ENCODE data around the gene RFX7. TPM values are rescaled to one million over a fixed set of nuclear protein-coding genes. Genes with fewer than 3 reads are reported as not detected.

Gene RFX7
- total and polyA plus RNA-seq, 2 donors (not counting 1 experiment from before 2014, with no cell fraction given): 5.4 to 6.9 TPM

- no peaks in the 10 kb centered on the region for H3K4me1 ChIP-seq (ENCODE audit: control insufficient read depth, extremely low read depth, insufficient read depth, low read length)
- no peak overlapping the region for H2AFZ ChIP-seq (ENCODE audit: low read length)
- TF ChIP-seq CTCF (conservative IDR thresholded peaks at IDR 0.05 in 1 of 2, IDR thresholded peaks at IDR 0.05 in 1 of 2; ENCODE audit: low read depth in 1 of 2, low read length in 2 of 2): no peak
- TF ChIP-seq EZH2 (IDR thresholded peaks at IDR 0.05; ENCODE audit: low read length, missing control alignments): no peak
- H3K27me3 ChIP-seq (ENCODE audit: control insufficient read depth, insufficient read depth, low read length): no peaks in the 10 kb centered on the region
- no peak for DNase-seq (ENCODE audit: low read depth in 2 of 2)
- H3K36me3 ChIP-seq (ENCODE audit: control insufficient read depth, insufficient read depth, low read length): no peaks in the 10 kb centered on the region
- H3K79me2 ChIP-seq (ENCODE audit: control insufficient read depth, insufficient read depth, low read length): peaks cover 37% of the 10 kb centered on the region
- H3K9ac ChIP-seq (ENCODE audit: insufficient read depth, low read length): no peak overlapping the region
- peaks cover 4% of the 10 kb centered on the region for H4K20me1 ChIP-seq (ENCODE audit: control insufficient read depth, extremely low read depth, insufficient read depth, low read length)
- H3K9me3 ChIP-seq (ENCODE audit: control insufficient read depth, insufficient read depth, low read depth, low read length): no peaks in the 10 kb centered on the region
- no peak overlapping the region for H3K27ac ChIP-seq (ENCODE audit: insufficient read depth, low read length)
- H3K4me3 ChIP-seq (replicated peaks in 1 of 4; ENCODE audit: control extremely low read depth in 1 of 4, insufficient read depth in 1 of 4, low read depth in 3 of 4, low read length in 4 of 4): no peak overlapping the region
- no peak overlapping the region for H3K4me2 ChIP-seq (ENCODE audit: extremely low read depth, insufficient read depth, low read length)
Observed at GRCh38 chr15:56192659-56193442, 50.8 kb downstream of the RFX7 start.

- TF ChIP-seq CTCF (conservative IDR thresholded peaks at IDR 0.05 in 1 of 2, IDR thresholded peaks at IDR 0.05 in 1 of 2; ENCODE audit: low read depth in 1 of 2, low read length in 2 of 2): no peak
- no peak for TF ChIP-seq EZH2 (IDR thresholded peaks at IDR 0.05; ENCODE audit: low read length, missing control alignments)
- no peaks in the 10 kb centered on the region for H3K36me3 ChIP-seq (ENCODE audit: control insufficient read depth, insufficient read depth, low read length)
- no peak overlapping the region for H3K4me3 ChIP-seq (replicated peaks in 1 of 4; ENCODE audit: control extremely low read depth in 1 of 4, insufficient read depth in 1 of 4, low read depth in 3 of 4, low read length in 4 of 4)
- H2AFZ ChIP-seq (ENCODE audit: low read length): no peak overlapping the region
- peaks cover 37% of the 10 kb centered on the region for H3K79me2 ChIP-seq (ENCODE audit: control insufficient read depth, insufficient read depth, low read length)
- H3K4me1 ChIP-seq (ENCODE audit: control insufficient read depth, extremely low read depth, insufficient read depth, low read length): no peaks in the 10 kb centered on the region
- no peak overlapping the region for H3K9ac ChIP-seq (ENCODE audit: insufficient read depth, low read length)
- H3K9me3 ChIP-seq (ENCODE audit: control insufficient read depth, insufficient read depth, low read depth, low read length): no peaks in the 10 kb centered on the region
- no peak for DNase-seq (ENCODE audit: low read depth in 2 of 2)
- no peak overlapping the region for H3K4me2 ChIP-seq (ENCODE audit: extremely low read depth, insufficient read depth, low read length)
- H3K27me3 ChIP-seq (ENCODE audit: control insufficient read depth, insufficient read depth, low read length): no peaks in the 10 kb centered on the region
- H3K27ac ChIP-seq (ENCODE audit: insufficient read depth, low read length): no peak overlapping the region
- peaks cover 4% of the 10 kb centered on the region for H4K20me1 ChIP-seq (ENCODE audit: control insufficient read depth, extremely low read depth, insufficient read depth, low read length)
Observed at GRCh38 chr15:56187665-56188064, 56.0 kb downstream of the RFX7 start.

- no peak overlapping the region for H3K4me2 ChIP-seq (ENCODE audit: extremely low read depth, insufficient read depth, low read length)
- H4K20me1 ChIP-seq (ENCODE audit: control insufficient read depth, extremely low read depth, insufficient read depth, low read length): peaks cover 4% of the 10 kb centered on the region
- H3K9me3 ChIP-seq (ENCODE audit: control insufficient read depth, insufficient read depth, low read depth, low read length): no peaks in the 10 kb centered on the region
- H3K4me1 ChIP-seq (ENCODE audit: control insufficient read depth, extremely low read depth, insufficient read depth, low read length): no peaks in the 10 kb centered on the region
- H3K36me3 ChIP-seq (ENCODE audit: control insufficient read depth, insufficient read depth, low read length): no peaks in the 10 kb centered on the region
- no peak overlapping the region for H2AFZ ChIP-seq (ENCODE audit: low read length)
- H3K79me2 ChIP-seq (ENCODE audit: control insufficient read depth, insufficient read depth, low read length): peaks cover 30% of the 10 kb centered on the region
- H3K4me3 ChIP-seq (replicated peaks in 1 of 4; ENCODE audit: control extremely low read depth in 1 of 4, insufficient read depth in 1 of 4, low read depth in 3 of 4, low read length in 4 of 4): no peak overlapping the region
- H3K27ac ChIP-seq (ENCODE audit: insufficient read depth, low read length): no peak overlapping the region
- DNase-seq (ENCODE audit: low read depth in 2 of 2): no peak
- TF ChIP-seq CTCF (conservative IDR thresholded peaks at IDR 0.05 in 1 of 2, IDR thresholded peaks at IDR 0.05 in 1 of 2; ENCODE audit: low read depth in 1 of 2, low read length in 2 of 2) (no peak), EZH2 (IDR thresholded peaks at IDR 0.05; ENCODE audit: low read length, missing control alignments) (no peak)
- no peak overlapping the region for H3K9ac ChIP-seq (ENCODE audit: insufficient read depth, low read length)
- H3K27me3 ChIP-seq (ENCODE audit: control insufficient read depth, insufficient read depth, low read length): no peaks in the 10 kb centered on the region
Observed at GRCh38 chr15:56185980-56186379, 57.7 kb downstream of the RFX7 start.

Measured in fibroblast of lung (primary cell).